IMR-90 (cell line): ENCODE data around the gene PRKN.

ENCODE experiments used
- BHLHE40 ChIP-seq: fragments of 150-350 bp; IDR thresholded peaks from 2 replicates; pipeline ENCODE4 v1.6.1; 2016; ENCODE audit warnings: mild to moderate bottlenecking, low read depth, low read length
- CEBPB ChIP-seq: IDR thresholded peaks from 2 replicates; pipeline ENCODE4 v1.6.1; 2012; ENCODE audit warnings: low read depth, low read length, improper control_type of control experiment
- CHD1 ChIP-seq: IDR thresholded peaks from 2 replicates; pipeline ENCODE4 v1.6.1; 2012; ENCODE audit warnings: low read depth, low read length, improper control_type of control experiment
- CTCF ChIP-seq: conservative IDR thresholded peaks from 2 replicates; pipeline ENCODE4 v1.5.1; 2012; ENCODE audit warnings: mild to moderate bottlenecking, low read depth, low read length, improper control_type of control experiment
- FOS ChIP-seq: fragments of 150-350 bp; IDR thresholded peaks from 2 replicates; pipeline ENCODE4 v1.6.1; 2016; ENCODE audit warnings: low read depth, low read length
- MAFK ChIP-seq: IDR thresholded peaks from 2 replicates; pipeline ENCODE4 v1.6.1; 2012; ENCODE audit warnings: low read depth, low read length, improper control_type of control experiment
- MAZ ChIP-seq: IDR thresholded peaks from 2 replicates; pipeline ENCODE4 v1.6.1; 2012; ENCODE audit warnings: low read depth, mild to moderate bottlenecking, low read length, improper control_type of control experiment, moderate library complexity, borderline replicate concordance
- MXI1 ChIP-seq: IDR thresholded peaks from 2 replicates; pipeline ENCODE4 v1.6.1; 2012; ENCODE audit warnings: low read depth, mild to moderate bottlenecking, low read length, moderate library complexity, borderline replicate concordance
- POLR2A ChIP-seq: IDR thresholded peaks from 2 replicates; pipeline ENCODE4 v1.6.1; 2012; ENCODE audit warnings: mild to moderate bottlenecking, low read depth, low read length
- RAD21 ChIP-seq: IDR thresholded peaks from 2 replicates; pipeline ENCODE4 v1.6.1; 2012; ENCODE audit warnings: low read length, improper control_type of control experiment
- RCOR1 ChIP-seq: IDR thresholded peaks from 2 replicates; pipeline ENCODE4 v1.6.1; 2012; ENCODE audit warnings: mild to moderate bottlenecking, low read length, improper control_type of control experiment; ENCODE audit not compliant: insufficient replicate concordance
- SMC3 ChIP-seq: fragments of 150-350 bp; IDR thresholded peaks from 2 replicates; pipeline ENCODE4 v1.6.1; 2016; ENCODE audit warnings: low read depth, mild to moderate bottlenecking, antibody characterized with exemption, low read length, moderate library complexity
- TF ChIP-seq, protein P1 (sequence below): fragments of 150-350 bp; IDR thresholded peaks from 2 replicates; pipeline ENCODE4 v1.6.1; 2016; ENCODE audit warnings: low read depth, mild to moderate bottlenecking, low read length, moderate library complexity, borderline replicate concordance

DNA sequence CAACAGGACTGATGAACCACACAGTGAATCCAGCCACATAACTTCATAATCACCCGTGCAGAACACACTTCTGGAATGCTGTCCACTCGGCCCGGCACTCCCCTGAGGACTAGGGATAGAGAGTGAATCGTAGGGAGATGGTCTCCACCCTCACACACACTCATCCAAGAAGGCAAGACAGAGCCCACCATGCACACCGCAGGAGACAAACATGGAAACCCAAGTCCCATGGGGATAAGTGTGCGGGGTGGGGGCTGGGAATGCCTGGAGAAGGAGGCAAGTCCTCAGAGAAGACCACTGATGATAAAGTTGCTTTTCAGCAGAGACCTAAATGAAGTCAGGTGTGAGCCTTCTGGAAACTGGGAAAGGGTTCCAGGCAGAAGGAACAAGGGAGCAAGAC lies 1054.5 kb downstream of the PRKN start:
- TF ChIP-seq CTCF (no peak), FOS (no peak), CEBPB (no peak), POLR2A (no peak), MXI1 (no peak), MAZ (no peak), RAD21 (no peak), RCOR1 (no peak), BHLHE40 (no peak), MAFK (no peak), SMC3 (no peak), CHD1 (no peak)
- TF ChIP-seq, protein P1, sequence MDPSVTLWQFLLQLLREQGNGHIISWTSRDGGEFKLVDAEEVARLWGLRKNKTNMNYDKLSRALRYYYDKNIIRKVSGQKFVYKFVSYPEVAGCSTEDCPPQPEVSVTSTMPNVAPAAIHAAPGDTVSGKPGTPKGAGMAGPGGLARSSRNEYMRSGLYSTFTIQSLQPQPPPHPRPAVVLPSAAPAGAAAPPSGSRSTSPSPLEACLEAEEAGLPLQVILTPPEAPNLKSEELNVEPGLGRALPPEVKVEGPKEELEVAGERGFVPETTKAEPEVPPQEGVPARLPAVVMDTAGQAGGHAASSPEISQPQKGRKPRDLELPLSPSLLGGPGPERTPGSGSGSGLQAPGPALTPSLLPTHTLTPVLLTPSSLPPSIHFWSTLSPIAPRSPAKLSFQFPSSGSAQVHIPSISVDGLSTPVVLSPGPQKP = no peak
